Breast epithelium (tissue), 4 donors: ENCODE measurements around the gene OTOS. TPM values are rescaled to one million over a fixed set of nuclear protein-coding genes. Genes with fewer than 3 reads are reported as not detected.

Experiments
- DNase-seq, 2 donors: peaks; one replicate each; pipeline ENCODE4 v3.0.0-alpha.2; 2019; ENCODE audit warnings: low spot score in 2 of 2
- H3K27ac ChIP-seq, 2 donors: fragments of 200-600 bp; sonication (generic) in 1 of 2; one replicate each; pipeline ENCODE4 v1.5.1; 2016 to 2019; ENCODE audit warnings: mild to moderate bottlenecking in 1 of 2
- H3K27me3 ChIP-seq, 2 donors: fragments of 200-600 bp; sonication (generic) in 1 of 2; one replicate each; pipeline versions ENCODE4 v1.5.1 to v1.6.0; 2017 to 2019; ENCODE audit warnings: control low read depth in 1 of 2, mild to moderate bottlenecking in 1 of 2
- H3K36me3 ChIP-seq: fragments of 200-600 bp; one replicate; pipeline ENCODE4 v1.5.1; 2019
- H3K4me1 ChIP-seq, 2 donors: fragments of 200-600 bp; sonication (generic); one replicate each; pipeline ENCODE4 v1.5.1; 2016 to 2019; ENCODE audit warnings: control low read depth in 1 of 2
- H3K4me3 ChIP-seq, 3 donors: fragments of 200-600 bp; sonication (generic); 1 replicate in 2 of 3; 2 replicates in 1 of 3; pipeline ENCODE4 v1.5.1; 2016 to 2019; ENCODE audit warnings: mild to moderate bottlenecking in 3 of 3, moderate library complexity in 2 of 3
- H3K9me3 ChIP-seq, 2 donors: fragments of 200-600 bp; sonication (generic) in 1 of 2; one replicate each; pipeline ENCODE4 v1.5.1; 2016 to 2019; ENCODE audit warnings: control low read depth in 1 of 2
- POLR2A ChIP-seq: fragments of 450-650 bp; IDR thresholded peaks from one replicate; pipeline ENCODE4 v1.6.1; 2016; ENCODE audit warnings: antibody characterized with exemption, mild to moderate bottlenecking, moderate library complexity
- POLR2AphosphoS5 ChIP-seq, 3 donors: sonication (generic); formaldehyde crosslinking; IDR thresholded peaks; one replicate each; pipeline ENCODE4 v1.6.1; 2017; ENCODE audit warnings: antibody characterized with exemption in 3 of 3
- intact Hi-C: fragments of 100-400 bp; cut with DNase I; formaldehyde crosslinking; loops from one replicate; pipeline ENCODE4 v1.15.1; 2023; ENCODE audit warnings: low total_unique reads
- total RNA-seq, 3 donors: library from RNA; depleted of rRNA; stranded (reverse); fragments of >200 nt; gene quantifications; one replicate each; pipeline ENCODE4 v1.1.0, GENCODE V29; 2016
- TF ChIP-seq, protein P1 (sequence below), 3 donors: fragments of 450-650 bp; IDR thresholded peaks; one replicate each; pipeline ENCODE4 v1.5.1; 2016 to 2017; ENCODE audit warnings: antibody characterized with exemption in 3 of 3, mild to moderate bottlenecking in 3 of 3, moderate library complexity in 3 of 3

The OTOS gene
- total RNA-seq, 3 donors from 2014 or later, result not detected

DNA sequence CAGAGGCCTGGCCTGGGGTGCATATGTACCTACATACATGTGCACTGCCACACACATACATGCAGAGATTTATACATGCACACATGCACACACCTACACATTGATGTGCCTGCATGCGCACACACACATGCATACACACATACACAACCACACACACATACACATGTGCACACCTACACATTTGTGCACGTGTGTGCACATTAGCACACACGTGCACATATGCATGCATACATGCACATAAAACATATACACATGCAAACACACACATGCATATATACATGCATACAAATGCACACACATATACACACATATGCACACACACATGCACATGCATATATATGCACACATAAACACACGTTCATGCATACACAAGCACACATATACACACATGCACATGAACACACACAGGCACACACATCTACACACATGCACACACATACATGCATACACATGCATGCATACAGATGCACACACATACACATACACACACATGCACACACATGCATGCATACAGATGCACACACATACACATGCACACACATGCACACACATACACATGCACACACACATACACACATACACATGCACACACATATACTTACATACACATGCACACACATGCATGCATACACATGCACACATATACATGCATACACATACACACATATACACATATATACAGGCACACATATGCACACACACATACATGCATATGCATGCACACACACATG, 23.6 kb upstream of the OTOS start:
- Histone ChIP-seq H3K4me1 (no peaks in the 10 kb centered on the region), H3K9me3 (no peaks in the 10 kb centered on the region), H3K36me3 (no peaks in the 10 kb centered on the region), H3K4me3 (no peak overlapping the region), H3K27ac (no peak overlapping the region), H3K27me3 (peaks cover 0 to 8% of the 10 kb centered on the region in 2 donors)
- DNase-seq, result no peak
- intact Hi-C loops, result no loop called here
- no peak for TF ChIP-seq POLR2AphosphoS5 (IDR thresholded peaks at IDR 0.05)
- TF ChIP-seq POLR2A, result no peak
- TF ChIP-seq, protein P1, sequence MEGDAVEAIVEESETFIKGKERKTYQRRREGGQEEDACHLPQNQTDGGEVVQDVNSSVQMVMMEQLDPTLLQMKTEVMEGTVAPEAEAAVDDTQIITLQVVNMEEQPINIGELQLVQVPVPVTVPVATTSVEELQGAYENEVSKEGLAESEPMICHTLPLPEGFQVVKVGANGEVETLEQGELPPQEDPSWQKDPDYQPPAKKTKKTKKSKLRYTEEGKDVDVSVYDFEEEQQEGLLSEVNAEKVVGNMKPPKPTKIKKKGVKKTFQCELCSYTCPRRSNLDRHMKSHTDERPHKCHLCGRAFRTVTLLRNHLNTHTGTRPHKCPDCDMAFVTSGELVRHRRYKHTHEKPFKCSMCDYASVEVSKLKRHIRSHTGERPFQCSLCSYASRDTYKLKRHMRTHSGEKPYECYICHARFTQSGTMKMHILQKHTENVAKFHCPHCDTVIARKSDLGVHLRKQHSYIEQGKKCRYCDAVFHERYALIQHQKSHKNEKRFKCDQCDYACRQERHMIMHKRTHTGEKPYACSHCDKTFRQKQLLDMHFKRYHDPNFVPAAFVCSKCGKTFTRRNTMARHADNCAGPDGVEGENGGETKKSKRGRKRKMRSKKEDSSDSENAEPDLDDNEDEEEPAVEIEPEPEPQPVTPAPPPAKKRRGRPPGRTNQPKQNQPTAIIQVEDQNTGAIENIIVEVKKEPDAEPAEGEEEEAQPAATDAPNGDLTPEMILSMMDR (IDR thresholded peaks at IDR 0.05), result no peak

DNA sequence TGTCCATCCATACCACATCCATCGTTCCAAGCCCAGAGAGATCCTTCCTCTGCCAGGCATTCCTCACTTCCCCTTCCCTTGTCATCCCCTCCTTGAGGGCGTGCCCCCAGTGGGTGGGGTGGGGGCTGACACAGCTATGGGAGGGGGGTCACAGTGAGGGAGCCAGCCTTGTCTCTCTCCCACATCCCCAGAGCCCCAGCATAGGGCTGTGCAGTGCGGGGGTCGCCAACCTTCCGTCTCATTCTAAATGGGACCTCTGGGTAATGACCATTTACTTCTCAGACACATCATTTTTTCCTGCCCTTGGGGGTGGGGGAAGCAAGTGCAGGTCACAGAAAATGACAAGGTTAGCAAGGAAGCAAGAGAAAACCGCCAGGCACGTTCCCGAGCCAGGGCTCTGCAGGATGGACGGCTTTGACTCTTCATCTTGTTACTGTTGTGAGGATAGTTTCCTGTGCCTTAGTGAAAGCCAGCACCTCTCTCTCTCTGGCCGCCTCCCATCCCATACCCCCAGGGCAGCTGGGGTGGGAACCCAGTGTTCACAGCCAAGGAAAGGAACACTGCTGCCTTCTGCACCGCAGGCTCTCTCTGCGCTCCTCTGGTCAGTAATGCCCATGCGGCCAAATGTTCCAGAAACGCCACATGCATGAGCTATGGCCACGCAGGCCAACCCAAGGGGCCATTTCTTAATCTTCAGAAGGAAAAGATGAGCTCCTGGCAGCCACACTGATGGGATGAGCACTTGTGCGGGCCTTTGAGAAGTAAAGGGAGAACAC, 22.7 kb upstream of the OTOS start:
- DNase-seq, result no peak
- H3K9me3 ChIP-seq, result no peaks in the 10 kb centered on the region
- intact Hi-C loops, result no loop called here
- H3K4me1 ChIP-seq, result no peaks in the 10 kb centered on the region
- H3K36me3 ChIP-seq, result no peaks in the 10 kb centered on the region
- H3K27me3 ChIP-seq, result peaks cover 0 to 8% of the 10 kb centered on the region in 2 donors
- TF ChIP-seq POLR2AphosphoS5 (IDR thresholded peaks at IDR 0.05), result no peak
- no peak for TF ChIP-seq POLR2A
- TF ChIP-seq, protein P1 (IDR thresholded peaks at IDR 0.05), result no peak
- H3K4me3 ChIP-seq, result no peak overlapping the region
- no peak overlapping the region for H3K27ac ChIP-seq

DNA sequence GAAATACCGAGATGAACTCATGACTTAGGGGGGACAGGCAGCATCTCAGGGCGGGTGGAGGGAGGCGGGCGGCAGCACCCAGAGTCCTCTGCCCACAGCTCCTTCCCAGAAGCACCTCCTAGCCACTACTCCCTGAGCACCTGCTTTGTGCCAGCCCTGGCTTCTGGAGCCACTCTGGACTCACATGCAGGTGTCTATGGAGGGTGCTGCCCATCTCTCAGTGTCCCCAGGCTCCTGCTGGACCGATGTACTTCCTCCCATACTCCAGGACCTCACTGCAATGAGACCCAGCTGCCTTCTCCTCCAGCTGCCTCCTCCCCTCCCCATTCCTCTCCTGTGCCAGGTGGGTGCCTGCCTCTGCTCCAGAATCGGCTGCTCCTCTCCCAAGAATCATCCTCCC, 22.1 kb upstream of the OTOS start:
- intact Hi-C loops, result no loop called here
- peaks cover 0 to 8% of the 10 kb centered on the region in 2 donors for H3K27me3 ChIP-seq
- no peak for DNase-seq

DNA sequence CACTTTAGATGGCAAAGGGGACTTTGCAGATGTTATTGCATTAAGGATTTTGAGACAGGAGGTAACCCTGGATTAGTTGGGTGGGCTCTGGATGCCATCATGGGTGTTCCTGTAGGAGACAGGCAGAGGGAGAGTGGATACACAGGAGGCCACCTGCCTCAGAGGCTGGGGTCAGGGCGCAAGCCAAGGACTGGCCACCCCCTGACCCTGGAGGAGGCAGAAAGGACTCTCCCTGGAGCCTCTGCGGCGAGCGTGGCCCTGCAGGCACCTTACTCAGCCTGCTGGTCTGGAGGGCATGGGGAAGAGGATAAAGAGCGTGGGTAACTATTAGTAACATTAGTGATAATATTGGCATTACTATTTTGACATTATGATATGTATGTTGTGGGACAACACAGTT, 21.6 kb upstream of the OTOS start:
- intact Hi-C loops, result no loop called here
- no peak for TF ChIP-seq POLR2A
- TF ChIP-seq POLR2AphosphoS5 (IDR thresholded peaks at IDR 0.05), result no peak
- TF ChIP-seq, protein P1 (IDR thresholded peaks at IDR 0.05), result no peak

More for the DNA sequence above, 22.1 kb upstream of the OTOS start:
- no peaks in the 10 kb centered on the region for H3K4me1 ChIP-seq
- H3K36me3 ChIP-seq, result no peaks in the 10 kb centered on the region
- H3K4me3 ChIP-seq, result no peak overlapping the region
- H3K9me3 ChIP-seq, result no peaks in the 10 kb centered on the region
- H3K27ac ChIP-seq, result no peak overlapping the region
- TF ChIP-seq POLR2A (no peak), POLR2AphosphoS5 (IDR thresholded peaks at IDR 0.05) (no peak)
- TF ChIP-seq, protein P1 (IDR thresholded peaks at IDR 0.05), result no peak

More for the DNA sequence above, 21.6 kb upstream of the OTOS start:
- H3K4me1 ChIP-seq, result no peaks in the 10 kb centered on the region
- no peaks in the 10 kb centered on the region for H3K9me3 ChIP-seq
- H3K27me3 ChIP-seq, result peaks cover 0 to 8% of the 10 kb centered on the region in 2 donors
- H3K4me3 ChIP-seq, result no peak overlapping the region
- no peaks in the 10 kb centered on the region for H3K36me3 ChIP-seq
- no peak overlapping the region for H3K27ac ChIP-seq
- no peak for DNase-seq
